ENCODE measurements around the gene CRYL1.

- no peak for TF ChIP-seq POLR2A (IDR thresholded peaks at IDR 0.05; ENCODE audit: extremely low read depth, insufficient read length)
- no peak for TF ChIP-seq CTCF (IDR thresholded peaks at IDR 0.05; ENCODE audit: low read depth, low read length)
- TF ChIP-seq MAX (IDR thresholded peaks at IDR 0.05; ENCODE audit: low read depth, low read length): no peak
Observed at GRCh38 chr13:20460761-20461160, 64.9 kb downstream of the CRYL1 start.

Measured in NB4 (cell line).